GM21390 (cell line): ENCODE results near the gene TADA2A.

Source experiments
- ATAC-seq: cut with Tn5 transposase; IDR thresholded peaks from one replicate; pipeline ENCODE4 v1.9.1; 2021; ENCODE audit not compliant: unreplicated experiment

TADA2A gene

GRCh38 chr17:37521821-37522220, 115.1 kb downstream of the TADA2A start:
- no peak for ATAC-seq

GRCh38 chr17:37523715-37524219, 117.1 kb downstream of the TADA2A start:
- no peak for ATAC-seq

- ATAC-seq: no peak
Measured at GRCh38 chr17:37527249-37527851, 120.7 kb downstream of the TADA2A start.
